Lung (tissue), 12 donors: ENCODE results near the gene GPI. TPM values are rescaled to one million over a fixed set of nuclear protein-coding genes. Genes with fewer than 3 reads are reported as not detected.

Experiments used
- ATAC-seq: fragments of 200-7000 bp; cut with Tn5 transposase; one replicate; pipeline ENCODE4 v1.9.1; 2020; ENCODE audit warnings: moderate number of reproducible peaks; ENCODE audit not compliant: insufficient read depth, low FRiP score
- DNase-seq, 3 donors: peaks; one replicate each; pipeline ENCODE4 v3.0.0-alpha.2; 2013 to 2017
- H3K27ac ChIP-seq, 2 donors: one replicate each; pipeline ENCODE4 v1.5.1; 2013; ENCODE audit warnings: mild to moderate bottlenecking in 2 of 2, moderate library complexity in 2 of 2, control low read depth in 1 of 2, inconsistent platforms in 1 of 2, low read depth in 1 of 2, low read length in 1 of 2
- H3K27me3 ChIP-seq, 3 donors: one replicate each; pipeline ENCODE4 v1.5.1; 2013; ENCODE audit warnings: low read length in 2 of 3; ENCODE audit not compliant: control insufficient read depth in 3 of 3, insufficient read depth in 3 of 3
- H3K36me3 ChIP-seq, 4 donors: one replicate each; pipeline ENCODE4 v1.5.1; 2013; ENCODE audit warnings: low read length in 4 of 4, mild to moderate bottlenecking in 1 of 4, moderate library complexity in 1 of 4; ENCODE audit not compliant: control insufficient read depth in 4 of 4, insufficient read depth in 4 of 4
- H3K4me1 ChIP-seq, 5 donors: one replicate each; pipeline ENCODE4 v1.5.1; 2013; ENCODE audit warnings: low read length in 5 of 5, mild to moderate bottlenecking in 2 of 5, moderate library complexity in 1 of 5; ENCODE audit not compliant: control insufficient read depth in 5 of 5, insufficient read depth in 5 of 5
- H3K4me3 ChIP-seq: one replicate; pipeline ENCODE4 v1.5.1; 2013; ENCODE audit warnings: mild to moderate bottlenecking, control low read depth, moderate library complexity
- H3K9ac ChIP-seq, 2 donors: one replicate each; pipeline ENCODE4 v1.5.1; 2013; ENCODE audit warnings: low read length in 2 of 2, control low read depth in 1 of 2; ENCODE audit not compliant: insufficient read depth in 1 of 2
- H3K9me3 ChIP-seq, 4 donors: one replicate each; pipeline ENCODE4 v1.5.1; 2013; ENCODE audit warnings: low read length in 3 of 4, mild to moderate bottlenecking in 1 of 4, moderate library complexity in 1 of 4; ENCODE audit not compliant: control insufficient read depth in 4 of 4, insufficient read depth in 3 of 4
- CTCF ChIP-seq: IDR thresholded peaks from 2 replicates; pipeline ENCODE4 v1.5.1; 2012; ENCODE audit warnings: mild to moderate bottlenecking; ENCODE audit errors: control extremely low read depth, extremely low read depth
- WGBS, 2 donors: extraction: QIAGEN DNeasy Blood & Tissue Kit; methylation state at CpG; one replicate each; pipeline ENCODE4 v1.1.7; 2013; 5-methylcytosine and 5-hydroxymethylcytosine counted together
- polyA plus RNA-seq, 2 donors: library from polyadenylated mRNA; stranded (reverse); fragments of 200-250 nt; gene quantifications; one replicate each; pipeline ENCODE4 v1.2.1, GENCODE V29; 2013
- total RNA-seq, 2 donors: library from RNA; depleted of rRNA in 1 of 2; stranded (reverse); fragments of >200 nt in 1 of 2; gene quantifications; one replicate each; pipeline ENCODE4 v1.2.1, GENCODE V29; 2014 to 2021
- donor health status: control.
- donor health status: control.
- donor health status: Bipolar disorder and iron deficiency.
- donor health status: healthy.
- donor health status: DM: yes; HTN: yes; CAD: no.

Gene GPI
- total and polyA plus RNA-seq, 4 donors, result 79.8 to 225 (median 121) TPM

- Histone ChIP-seq H3K9me3 (no peaks in the 10 kb centered on the region), H3K9ac (no peak overlapping the region), H3K4me1 (peaks cover 5 to 29% (median 14%) of the 10 kb centered on the region in 5 donors), H3K27ac (no peak overlapping the region), H3K4me3 (no peak overlapping the region), H3K27me3 (no peaks in the 10 kb centered on the region), H3K36me3 (peaks cover 0 to 6% (median 2%) of the 10 kb centered on the region in 4 donors)
- 76 to 82% methylated on average over 3 of the region's 3 CpGs for WGBS, 2 donors
- no peak for TF ChIP-seq CTCF
- DNase-seq (no peak), ATAC-seq (no peak)
Observed at GRCh38 chr19:34362679-34363069, 2.3 kb upstream of the GPI start.

DNA sequence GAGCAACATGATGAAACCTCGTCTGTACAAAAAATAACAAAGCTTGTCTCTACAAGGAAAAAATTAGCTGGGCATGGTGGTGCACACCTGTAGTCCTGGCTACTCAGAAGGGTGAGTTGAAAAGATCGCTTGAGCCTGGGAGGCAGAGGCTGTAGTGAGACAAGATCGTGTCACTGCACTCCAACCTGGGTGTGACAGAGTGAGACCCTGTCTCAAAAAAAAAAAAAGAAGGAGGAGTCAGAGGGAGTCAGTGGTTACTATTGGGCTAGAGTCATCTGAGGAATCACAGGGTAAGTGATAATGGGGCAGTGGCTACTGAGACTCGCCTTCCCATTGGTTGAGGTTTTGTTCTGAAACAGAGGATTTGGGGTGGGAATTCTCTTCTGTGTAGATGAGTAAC, 1.9 kb upstream of the GPI start:
- Histone ChIP-seq H3K9me3 (no peaks in the 10 kb centered on the region), H3K9ac (no peak overlapping the region), H3K36me3 (peaks cover 0 to 9% (median 3%) of the 10 kb centered on the region in 4 donors), H3K27me3 (no peaks in the 10 kb centered on the region), H3K27ac (no peak overlapping the region), H3K4me3 (no peak overlapping the region), H3K4me1 (peaks cover 5 to 29% (median 14%) of the 10 kb centered on the region in 5 donors)
- ATAC-seq, result no peak
- no peak for DNase-seq
- WGBS, 2 donors, result 80 to 93% methylated on average over 4 of the region's 4 CpGs
- no peak for TF ChIP-seq CTCF

- no peak for ATAC-seq
- Histone ChIP-seq H3K36me3 (peaks cover 0 to 16% (median 11%) of the 10 kb centered on the region in 4 donors), H3K27ac (no peak overlapping the region), H3K4me3 (no peak overlapping the region), H3K9ac (no peak overlapping the region), H3K4me1 (peaks cover 0 to 21% (median 9%) of the 10 kb centered on the region in 5 donors), H3K27me3 (no peaks in the 10 kb centered on the region), H3K9me3 (no peaks in the 10 kb centered on the region)
- DNase-seq, result no peak
- 96 to 97% methylated on average over 5 of the region's 5 CpGs for WGBS, 2 donors
- TF ChIP-seq CTCF, result no peak
Observed at GRCh38 chr19:34363930-34364329, 1.1 kb upstream of the GPI start.

DNA sequence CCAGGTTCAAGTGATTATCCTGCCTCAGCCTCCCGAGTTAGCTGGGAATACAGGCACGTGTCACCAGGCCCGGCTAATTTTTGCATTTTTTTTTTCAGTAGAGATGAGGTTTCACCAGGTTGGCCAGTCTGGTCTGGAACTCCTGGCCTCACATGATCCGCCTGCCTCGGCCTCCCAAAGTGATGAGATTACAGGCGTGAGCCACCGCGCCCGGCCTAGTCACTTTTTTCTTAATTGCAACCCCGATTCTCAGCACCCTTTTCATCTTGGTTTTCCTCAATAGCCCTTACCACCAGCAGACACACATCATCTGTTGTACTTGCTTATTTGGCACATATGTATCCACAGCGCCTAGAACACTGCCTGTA, 550 bp upstream of the GPI start:
- ATAC-seq (no peak), DNase-seq (no peak)
- Histone ChIP-seq H3K36me3 (peaks cover 0 to 19% (median 11%) of the 10 kb centered on the region in 4 donors), H3K27ac (peak overlapping the region in 1 of 2 donors; percentile 89), H3K4me1 (peaks cover 0 to 20% (median 9%) of the 10 kb centered on the region in 5 donors), H3K9ac (no peak overlapping the region), H3K27me3 (no peaks in the 10 kb centered on the region), H3K4me3 (no peak overlapping the region), H3K9me3 (no peaks in the 10 kb centered on the region)
- 65 to 79% methylated on average over 11 of the region's 11 CpGs for WGBS, 2 donors
- no peak for TF ChIP-seq CTCF
